LNCAP (cell line): Measurements from ENCODE around the gene CSF2.

Source experiments
- TF ChIP-seq, protein P1 (sequence below): fragments of 450-650 bp; IDR thresholded peaks from 2 replicates; pipeline ENCODE4 v1.5.1; 2017; ENCODE audit warnings: mild to moderate bottlenecking

Gene CSF2

DNA sequence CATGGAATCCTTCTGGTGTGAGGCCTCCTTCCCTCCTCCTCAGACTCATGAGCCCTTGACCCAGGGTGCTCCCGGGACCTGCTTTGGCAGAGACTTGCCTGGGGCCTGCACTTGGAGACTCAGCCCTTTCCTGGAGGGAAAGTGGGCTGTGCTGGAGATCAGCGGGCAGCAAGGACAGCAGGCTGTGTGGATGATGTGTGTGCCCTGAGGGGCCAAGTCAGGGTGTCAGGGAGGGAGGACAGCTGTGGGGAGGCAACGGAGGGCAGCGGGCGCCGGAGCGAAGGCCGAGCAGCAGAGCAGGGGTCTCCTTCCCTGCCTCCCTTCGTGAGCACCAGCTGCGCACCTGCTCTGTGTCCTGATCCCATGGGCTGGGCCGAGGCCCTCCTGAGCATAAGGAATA is 6.1 kb upstream of the CSF2 start:
- TF ChIP-seq, protein P1, sequence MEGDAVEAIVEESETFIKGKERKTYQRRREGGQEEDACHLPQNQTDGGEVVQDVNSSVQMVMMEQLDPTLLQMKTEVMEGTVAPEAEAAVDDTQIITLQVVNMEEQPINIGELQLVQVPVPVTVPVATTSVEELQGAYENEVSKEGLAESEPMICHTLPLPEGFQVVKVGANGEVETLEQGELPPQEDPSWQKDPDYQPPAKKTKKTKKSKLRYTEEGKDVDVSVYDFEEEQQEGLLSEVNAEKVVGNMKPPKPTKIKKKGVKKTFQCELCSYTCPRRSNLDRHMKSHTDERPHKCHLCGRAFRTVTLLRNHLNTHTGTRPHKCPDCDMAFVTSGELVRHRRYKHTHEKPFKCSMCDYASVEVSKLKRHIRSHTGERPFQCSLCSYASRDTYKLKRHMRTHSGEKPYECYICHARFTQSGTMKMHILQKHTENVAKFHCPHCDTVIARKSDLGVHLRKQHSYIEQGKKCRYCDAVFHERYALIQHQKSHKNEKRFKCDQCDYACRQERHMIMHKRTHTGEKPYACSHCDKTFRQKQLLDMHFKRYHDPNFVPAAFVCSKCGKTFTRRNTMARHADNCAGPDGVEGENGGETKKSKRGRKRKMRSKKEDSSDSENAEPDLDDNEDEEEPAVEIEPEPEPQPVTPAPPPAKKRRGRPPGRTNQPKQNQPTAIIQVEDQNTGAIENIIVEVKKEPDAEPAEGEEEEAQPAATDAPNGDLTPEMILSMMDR: no peak

- TF ChIP-seq, protein P1: no peak
Measured at GRCh38 chr5:132067941-132068808, 5.4 kb upstream of the CSF2 start.

GRCh38 chr5:132069561-132069960 is 4.0 kb upstream of the CSF2 start:
- TF ChIP-seq, protein P1: no peak

DNA sequence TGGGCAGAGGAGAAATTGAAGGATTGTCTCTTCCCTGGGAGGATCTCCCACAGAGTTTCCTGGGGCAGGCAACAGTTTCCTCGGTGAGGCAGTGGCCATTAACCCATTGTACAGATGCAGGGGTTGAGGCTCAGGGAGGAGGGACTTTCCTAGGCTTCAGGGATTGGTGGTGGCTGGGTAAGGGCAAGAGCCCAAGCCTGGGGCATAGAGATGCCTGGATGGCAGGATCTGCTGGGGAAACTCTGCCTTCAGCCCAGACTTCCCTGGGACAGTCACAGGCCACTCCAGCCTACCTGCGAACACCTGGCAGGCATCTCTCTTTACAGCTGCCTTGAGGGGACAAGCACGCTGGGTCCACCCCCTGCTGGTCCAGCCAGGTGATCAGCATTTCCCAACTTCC is 3.6 kb upstream of the CSF2 start:
- TF ChIP-seq, protein P1: no peak

DNA sequence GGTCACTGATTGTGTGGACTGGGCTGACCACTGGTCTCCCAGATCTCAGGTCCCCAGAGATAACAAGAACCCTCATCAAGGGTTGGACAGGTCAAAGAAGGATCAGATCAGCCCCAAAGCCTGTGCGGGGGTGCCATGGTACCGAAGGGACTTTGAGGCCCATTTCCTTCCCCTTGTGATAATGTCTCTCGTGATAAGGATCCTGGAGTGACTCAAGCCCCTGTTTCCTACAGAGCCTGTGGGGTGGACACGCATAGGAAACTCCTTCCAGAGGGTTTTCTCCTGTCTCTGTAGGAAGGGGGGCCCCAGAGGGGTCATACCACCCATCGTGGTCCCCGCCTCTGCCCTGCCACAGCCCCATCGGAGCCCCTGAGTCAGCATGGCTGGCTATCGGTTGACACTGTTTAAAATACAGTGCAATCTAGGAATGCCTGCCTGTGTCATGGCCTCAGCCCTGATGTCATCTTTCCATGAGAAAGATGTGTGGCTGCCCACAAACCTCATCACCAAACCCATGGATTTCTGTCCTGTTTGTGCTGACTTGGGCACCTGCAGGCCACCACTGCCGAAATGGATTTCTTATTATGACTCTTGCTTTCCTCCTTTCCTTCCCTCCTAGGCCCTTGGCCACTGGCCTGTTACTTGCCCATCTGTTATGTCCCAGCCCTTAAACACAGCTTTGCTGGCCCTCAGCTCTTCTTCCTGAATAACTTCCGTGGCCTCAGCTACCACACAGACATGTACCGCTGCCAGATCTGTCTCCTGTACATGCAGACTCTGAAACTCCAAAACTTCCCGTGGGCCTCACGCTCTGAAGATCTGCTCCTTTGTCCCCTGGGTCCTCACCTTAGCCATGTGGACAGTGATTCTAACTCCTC is 2.9 kb upstream of the CSF2 start:
- TF ChIP-seq, protein P1: no peak

GRCh38 chr5:132071338-132071707 is 2.3 kb upstream of the CSF2 start:
- TF ChIP-seq, protein P1: no peak

GRCh38 chr5:132072070-132072469 is 1.5 kb upstream of the CSF2 start:
- TF ChIP-seq, protein P1: no peak
